Neural progenitor cell (in vitro differentiated cells): Measurements from ENCODE around the gene STAC2. TPM values are rescaled to one million over a fixed set of nuclear protein-coding genes. Genes with fewer than 3 reads are reported as not detected.

Experiments
- DNase-seq: peaks from one replicate; pipeline ENCODE4 v3.0.0-alpha.2; 2016; ENCODE audit warnings: low spot score
- H2AFZ ChIP-seq: fragments of 200-600 bp; sonication (generic); replicated peaks from 2 replicates; pipeline ENCODE4 v1.6.1; 2016; ENCODE audit warnings: antibody characterized with exemption
- H3F3A ChIP-seq: fragments of 200-600 bp; sonication (generic); 2 replicates; pipeline ENCODE4 v1.6.1; 2016; ENCODE audit warnings: antibody characterized with exemption, low read depth
- H3K27ac ChIP-seq: fragments of 200-600 bp; sonication (generic); 2 replicates; pipeline ENCODE4 v1.5.1; 2016; ENCODE audit warnings: mild to moderate bottlenecking
- H3K27me3 ChIP-seq: fragments of 200-600 bp; sonication (generic); 2 replicates; pipeline ENCODE4 v1.6.1; 2016; ENCODE audit warnings: mild to moderate bottlenecking, moderate library complexity
- H3K36me3 ChIP-seq: fragments of 200-600 bp; sonication (generic); 2 replicates; pipeline ENCODE4 v1.5.1; 2016
- H3K4me1 ChIP-seq: fragments of 200-600 bp; sonication (generic); 2 replicates; pipeline ENCODE4 v1.6.1; 2016; ENCODE audit warnings: mixed run types
- H3K4me2 ChIP-seq: fragments of 200-600 bp; sonication (generic); 2 replicates; pipeline ENCODE4 v1.6.1; 2016
- H3K4me3 ChIP-seq: fragments of 200-600 bp; sonication (generic); 2 replicates; pipeline ENCODE4 v1.5.1; 2016
- H3K79me2 ChIP-seq: fragments of 200-600 bp; sonication (generic); 2 replicates; pipeline ENCODE4 v1.6.1; 2016; ENCODE audit warnings: low read depth
- H3K9ac ChIP-seq: fragments of 200-600 bp; sonication (generic); 2 replicates; pipeline ENCODE4 v1.6.1; 2016
- H3K9me3 ChIP-seq: fragments of 200-600 bp; sonication (generic); 2 replicates; pipeline ENCODE4 v1.5.1; 2016; ENCODE audit warnings: low read depth
- H4K20me1 ChIP-seq: fragments of 200-600 bp; sonication (generic); 2 replicates; pipeline ENCODE4 v1.6.1; 2016; ENCODE audit warnings: low read depth
- H3K27ac Mint-ChIP-seq: 3 replicates; pipeline ENCODE4 v1.8.0; 2021; ENCODE audit warnings: mixed read lengths
- H3K27me3 Mint-ChIP-seq: 2 replicates; pipeline ENCODE4 v1.8.0; 2022; ENCODE audit warnings: low read depth, mild to moderate bottlenecking, inconsistent platforms, moderate library complexity, mixed read lengths; ENCODE audit not compliant: insufficient read depth
- H3K36me3 Mint-ChIP-seq: 3 replicates; pipeline ENCODE4 v1.8.0; 2021; ENCODE audit warnings: mixed read lengths
- H3K4me1 Mint-ChIP-seq: 3 replicates; pipeline ENCODE4 v1.8.0; 2021; ENCODE audit warnings: mixed read lengths
- H3K4me3 Mint-ChIP-seq: 3 replicates; pipeline ENCODE4 v1.8.0; 2021; ENCODE audit warnings: mild to moderate bottlenecking, moderate library complexity, mixed read lengths
- H3K9me3 Mint-ChIP-seq: 3 replicates; pipeline ENCODE4 v1.8.0; 2020; ENCODE audit warnings: mixed read lengths
- CTCF ChIP-seq: fragments of 200-600 bp; sonication (generic); IDR thresholded peaks from 2 replicates; pipeline ENCODE4 v1.5.1; 2017; ENCODE audit warnings: antibody characterized with exemption, mild to moderate bottlenecking
- EZH2 ChIP-seq: fragments of 200-600 bp; sonication (generic); IDR thresholded peaks from 2 replicates; pipeline ENCODE4 v1.6.1; 2017; ENCODE audit warnings: antibody characterized with exemption, mild to moderate bottlenecking, moderate library complexity
- EZH2phosphoT487 ChIP-seq: fragments of 200-600 bp; sonication (generic); IDR thresholded peaks from 2 replicates; pipeline ENCODE4 v1.6.1; 2017; ENCODE audit warnings: antibody characterized with exemption
- total RNA-seq: library from RNA; depleted of rRNA; stranded (reverse); fragments of >200 nt; gene quantifications from 2 replicates; pipeline ENCODE4 v1.2.3, GENCODE V29; 2015; ENCODE audit warnings: low replicate concordance

STAC2 gene
- total RNA-seq, 1 donor from 2014 or later, result 0.13 TPM

DNA sequence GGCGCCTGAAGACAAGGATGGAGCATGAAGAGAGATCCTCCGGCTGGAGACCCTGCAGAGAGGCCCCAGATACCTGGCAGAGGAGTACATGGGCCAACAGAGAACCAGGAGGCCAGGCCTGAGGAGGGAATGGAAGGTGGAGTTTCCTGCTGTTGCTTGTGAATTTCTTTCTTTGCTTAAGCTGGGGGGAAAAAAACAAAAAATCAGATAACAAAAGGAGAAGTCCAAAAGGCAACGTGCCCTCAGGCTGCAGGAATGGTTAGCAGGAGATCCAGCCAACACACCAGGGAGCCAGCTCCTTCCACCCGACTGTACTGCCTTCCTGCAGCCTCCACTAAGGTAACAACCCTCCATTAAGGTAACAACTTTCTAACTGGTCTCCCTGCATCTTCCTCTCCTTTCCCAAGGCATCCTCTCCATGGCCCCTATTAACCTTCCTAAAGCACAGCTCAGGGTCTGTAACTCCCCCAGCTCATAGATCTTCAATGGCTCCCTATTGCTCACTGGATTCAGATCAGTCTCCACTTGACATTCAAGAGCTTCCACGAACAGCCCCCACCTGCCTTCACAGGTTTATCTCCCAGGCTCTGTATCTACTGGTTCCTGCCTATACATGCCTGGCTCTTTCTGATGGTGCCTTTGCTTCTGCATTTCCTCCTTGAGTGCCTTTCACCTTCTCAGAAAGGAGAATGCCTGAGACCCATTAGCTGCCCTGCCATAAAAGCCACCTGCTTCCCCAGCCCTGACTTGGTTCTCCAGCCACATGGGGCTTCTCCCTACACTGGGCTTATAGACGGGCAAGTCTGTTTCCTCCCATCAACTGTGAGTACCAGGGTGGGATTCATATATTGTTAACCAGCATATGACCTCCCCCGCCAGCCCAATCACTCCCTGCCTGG lies 59.1 kb downstream of the STAC2 start:
- peaks cover 36% of the 10 kb centered on the region for H3F3A ChIP-seq
- H3K4me2 ChIP-seq, result no peak overlapping the region
- Mint-ChIP-seq H3K27ac (no peak overlapping the region), H3K4me3 (peak overlapping the region; percentile 70), H3K4me1 (peaks cover 6% of the 10 kb centered on the region), H3K9me3 (peaks cover 3% of the 10 kb centered on the region), H3K27me3 (peaks cover 29% of the 10 kb centered on the region), H3K36me3 (no peaks in the 10 kb centered on the region)
- no peak for DNase-seq
- no peak overlapping the region for H3K4me3 ChIP-seq
- H4K20me1 ChIP-seq, result no peaks in the 10 kb centered on the region
- H3K9me3 ChIP-seq, result no peaks in the 10 kb centered on the region
- H3K79me2 ChIP-seq, result no peaks in the 10 kb centered on the region
- TF ChIP-seq EZH2phosphoT487 (no peak), CTCF (no peak), EZH2 (no peak)
- H3K36me3 ChIP-seq, result no peaks in the 10 kb centered on the region
- no peak overlapping the region for H2AFZ ChIP-seq
- no peaks in the 10 kb centered on the region for H3K4me1 ChIP-seq
- peaks cover 42% of the 10 kb centered on the region for H3K27me3 ChIP-seq
- no peak overlapping the region for H3K9ac ChIP-seq
- H3K27ac ChIP-seq, result no peak overlapping the region

- no peak within 1 kb of the TSS for H3K9ac ChIP-seq
- TF ChIP-seq EZH2 (no peak), EZH2phosphoT487 (no peak), CTCF (no peak)
- peak within 1 kb of the TSS; percentile 53 for H3K27ac Mint-ChIP-seq
Measured at GRCh38 chr17:39165841-39166349, 59.9 kb downstream of the STAC2 start, which contains the start of gene ARL5C. ARL5C (minus strand) TSS chr17:39166161; CDS start chr17:39165760, 401 bp downstream.

GRCh38 chr17:39165178-39165840 lies 60.4 kb downstream of the STAC2 start:
- Histone ChIP-seq H3F3A (peaks cover 36% of the 10 kb centered on the region), H3K79me2 (no peaks in the 10 kb centered on the region), H3K9me3 (no peaks in the 10 kb centered on the region), H3K4me2 (peak overlapping the region; percentile 91), H3K36me3 (no peaks in the 10 kb centered on the region), H3K27ac (no peak overlapping the region), H3K27me3 (peaks cover 42% of the 10 kb centered on the region), H3K4me1 (no peaks in the 10 kb centered on the region), H3K4me3 (peak overlapping the region; percentile 61), H4K20me1 (no peaks in the 10 kb centered on the region), H3K9ac (no peak overlapping the region), H2AFZ (peak overlapping the region; percentile 90)
- Mint-ChIP-seq H3K9me3 (peaks cover 3% of the 10 kb centered on the region), H3K4me1 (peaks cover 6% of the 10 kb centered on the region), H3K4me3 (peak overlapping the region; percentile 88), H3K27ac (peak overlapping the region; percentile 53), H3K27me3 (peaks cover 29% of the 10 kb centered on the region), H3K36me3 (no peaks in the 10 kb centered on the region)
- DNase-seq, result peak; percentile 22
- TF ChIP-seq CTCF, result no peak
- TF ChIP-seq EZH2, result peak; percentile 69
- peak; percentile 65 for TF ChIP-seq EZH2phosphoT487

More at GRCh38 chr17:39165841-39166349, 59.9 kb downstream of the STAC2 start, which contains the start of gene ARL5C:
- Histone ChIP-seq H3K4me2 (peak within 1 kb of the TSS; percentile 91), H2AFZ (peak within 1 kb of the TSS; percentile 90), H4K20me1 (no peaks in the 10 kb centered on the region), H3K27ac (no peak within 1 kb of the TSS), H3K36me3 (no peaks in the 10 kb centered on the region), H3K9me3 (no peaks in the 10 kb centered on the region), H3K4me1 (no peaks in the 10 kb centered on the region), H3K4me3 (peak within 1 kb of the TSS; percentile 61), H3K79me2 (no peaks in the 10 kb centered on the region), H3F3A (peaks cover 36% of the 10 kb centered on the region), H3K27me3 (peaks cover 42% of the 10 kb centered on the region)
- Mint-ChIP-seq H3K27me3 (peaks cover 29% of the 10 kb centered on the region), H3K9me3 (peaks cover 3% of the 10 kb centered on the region), H3K36me3 (no peaks in the 10 kb centered on the region), H3K4me1 (peaks cover 6% of the 10 kb centered on the region), H3K4me3 (peak within 1 kb of the TSS; percentile 88)
- DNase-seq, result no peak
